Loucy (cell line): Measurements from ENCODE around the gene TRIM60.
A peak's percentile ranks its signal among the peaks of the same experiment; 100 is the strongest.

Source experiments
- EZH2phosphoT487 ChIP-seq: fragments of 200-600 bp; IDR thresholded peaks from 2 replicates; pipeline ENCODE4 v1.6.1; 2018; ENCODE audit warnings: antibody characterized with exemption, mild to moderate bottlenecking, moderate library complexity, borderline replicate concordance
- TF ChIP-seq, protein P1 (sequence below): fragments of 200-600 bp; sonication (generic); conservative IDR thresholded peaks from 2 replicates; pipeline ENCODE4 v1.5.1; 2014; ENCODE audit warnings: mild to moderate bottlenecking, antibody characterized with exemption, low read length

DNA sequence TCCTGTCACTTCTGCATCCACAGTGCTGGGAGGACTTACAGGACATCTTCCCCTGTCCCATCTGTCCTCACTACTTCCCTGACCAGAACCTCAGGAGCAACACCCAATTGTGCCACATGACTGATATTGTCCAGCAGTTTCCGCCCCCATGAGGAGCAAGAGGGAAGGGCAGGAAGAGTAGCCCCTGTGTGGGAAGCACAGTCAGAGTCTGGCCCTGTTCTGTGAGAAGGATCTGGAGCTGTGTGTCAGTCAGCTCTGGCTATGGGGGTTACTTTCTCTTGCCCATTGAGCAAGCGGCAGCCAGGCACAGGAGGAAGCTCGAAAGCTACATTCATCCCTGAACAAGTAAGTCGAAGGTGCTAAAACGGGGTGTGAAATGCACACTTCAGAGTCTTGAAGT, 14.8 kb upstream of the TRIM60 start:
- TF ChIP-seq, protein P1, sequence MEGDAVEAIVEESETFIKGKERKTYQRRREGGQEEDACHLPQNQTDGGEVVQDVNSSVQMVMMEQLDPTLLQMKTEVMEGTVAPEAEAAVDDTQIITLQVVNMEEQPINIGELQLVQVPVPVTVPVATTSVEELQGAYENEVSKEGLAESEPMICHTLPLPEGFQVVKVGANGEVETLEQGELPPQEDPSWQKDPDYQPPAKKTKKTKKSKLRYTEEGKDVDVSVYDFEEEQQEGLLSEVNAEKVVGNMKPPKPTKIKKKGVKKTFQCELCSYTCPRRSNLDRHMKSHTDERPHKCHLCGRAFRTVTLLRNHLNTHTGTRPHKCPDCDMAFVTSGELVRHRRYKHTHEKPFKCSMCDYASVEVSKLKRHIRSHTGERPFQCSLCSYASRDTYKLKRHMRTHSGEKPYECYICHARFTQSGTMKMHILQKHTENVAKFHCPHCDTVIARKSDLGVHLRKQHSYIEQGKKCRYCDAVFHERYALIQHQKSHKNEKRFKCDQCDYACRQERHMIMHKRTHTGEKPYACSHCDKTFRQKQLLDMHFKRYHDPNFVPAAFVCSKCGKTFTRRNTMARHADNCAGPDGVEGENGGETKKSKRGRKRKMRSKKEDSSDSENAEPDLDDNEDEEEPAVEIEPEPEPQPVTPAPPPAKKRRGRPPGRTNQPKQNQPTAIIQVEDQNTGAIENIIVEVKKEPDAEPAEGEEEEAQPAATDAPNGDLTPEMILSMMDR: peak; percentile 35
- no peak for TF ChIP-seq EZH2phosphoT487
